Adrenal gland (tissue), 5 donors: Measurements from ENCODE around the gene STARD5.

Experiments
- POLR2A ChIP-seq, 2 donors: fragments of 450-650 bp; IDR thresholded peaks; one replicate each; pipeline ENCODE4 v1.6.1; 2017; ENCODE audit warnings: antibody characterized with exemption in 2 of 2, mild to moderate bottlenecking in 2 of 2, moderate library complexity in 1 of 2
- TF ChIP-seq, protein P1 (sequence below), 6 experiments: fragments of 450-650 bp in 4 of 6; fragments of 200-600 bp in 2 of 6; sonication (generic) in 1 of 6; IDR thresholded peaks; 1 replicate in 5 of 6; 2 replicates in 1 of 6; pipeline versions ENCODE4 v1.5.1 to v1.8.0; 2016 to 2021; ENCODE audit warnings: antibody characterized with exemption in 6 of 6, mild to moderate bottlenecking in 2 of 6, moderate library complexity in 1 of 6
- donor health status: DM: no; HTN: no; CAD: no.

DNA sequence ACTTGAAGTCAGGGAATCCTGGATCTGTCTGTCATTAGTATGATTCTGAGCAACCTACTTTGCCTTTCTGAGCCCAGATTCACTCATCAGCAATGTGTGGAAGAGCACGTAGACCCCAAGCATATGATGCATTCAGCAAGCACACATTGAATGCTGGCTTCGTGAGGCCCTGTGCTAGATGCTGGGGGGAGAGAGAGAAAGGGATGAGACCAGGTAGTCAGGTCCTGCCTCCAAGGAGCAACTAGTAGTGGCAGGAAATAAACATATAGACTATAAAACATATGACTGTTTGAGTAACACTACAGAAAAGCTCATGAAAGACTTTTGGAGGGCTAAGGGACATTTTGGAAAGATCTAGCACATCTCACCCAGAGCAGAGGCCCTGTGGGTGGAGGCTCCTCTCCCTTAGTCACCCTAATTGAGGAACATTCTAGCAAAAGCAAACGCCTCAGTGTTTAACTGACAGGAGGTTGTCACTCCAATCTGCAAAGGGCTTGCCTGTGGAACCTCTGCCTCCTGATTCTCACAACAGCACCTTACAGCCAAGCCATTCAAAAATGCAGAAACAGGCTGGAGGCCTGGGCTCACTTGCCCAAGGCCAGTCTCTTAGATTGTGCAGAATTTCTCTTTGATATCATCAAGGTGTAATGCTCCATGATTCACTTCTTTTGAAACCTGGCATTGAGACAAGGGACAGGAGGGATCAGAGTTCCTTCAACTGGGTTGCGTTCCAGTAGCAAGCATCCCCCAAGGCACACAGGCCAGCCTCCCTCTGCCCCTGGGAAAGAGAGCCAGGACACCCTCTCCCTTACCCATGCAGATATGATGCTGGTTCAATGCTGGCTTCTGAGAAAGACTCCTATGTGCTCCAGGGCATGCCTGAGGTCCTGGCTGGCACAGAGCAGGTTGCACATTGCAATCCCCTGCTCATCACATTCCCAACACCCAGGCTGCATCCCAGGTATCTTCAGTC is 26.1 kb downstream of the STARD5 start:
- TF ChIP-seq, protein P1, sequence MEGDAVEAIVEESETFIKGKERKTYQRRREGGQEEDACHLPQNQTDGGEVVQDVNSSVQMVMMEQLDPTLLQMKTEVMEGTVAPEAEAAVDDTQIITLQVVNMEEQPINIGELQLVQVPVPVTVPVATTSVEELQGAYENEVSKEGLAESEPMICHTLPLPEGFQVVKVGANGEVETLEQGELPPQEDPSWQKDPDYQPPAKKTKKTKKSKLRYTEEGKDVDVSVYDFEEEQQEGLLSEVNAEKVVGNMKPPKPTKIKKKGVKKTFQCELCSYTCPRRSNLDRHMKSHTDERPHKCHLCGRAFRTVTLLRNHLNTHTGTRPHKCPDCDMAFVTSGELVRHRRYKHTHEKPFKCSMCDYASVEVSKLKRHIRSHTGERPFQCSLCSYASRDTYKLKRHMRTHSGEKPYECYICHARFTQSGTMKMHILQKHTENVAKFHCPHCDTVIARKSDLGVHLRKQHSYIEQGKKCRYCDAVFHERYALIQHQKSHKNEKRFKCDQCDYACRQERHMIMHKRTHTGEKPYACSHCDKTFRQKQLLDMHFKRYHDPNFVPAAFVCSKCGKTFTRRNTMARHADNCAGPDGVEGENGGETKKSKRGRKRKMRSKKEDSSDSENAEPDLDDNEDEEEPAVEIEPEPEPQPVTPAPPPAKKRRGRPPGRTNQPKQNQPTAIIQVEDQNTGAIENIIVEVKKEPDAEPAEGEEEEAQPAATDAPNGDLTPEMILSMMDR (IDR thresholded peaks at IDR 0.05): no peak
- TF ChIP-seq POLR2A (IDR thresholded peaks at IDR 0.05): no peak
